NCI-H748 (cell line): ENCODE measurements around the gene STAT3.
"Not testable (repeated sequence)": the region's sequence is repeated elsewhere in the genome, so short reads cannot be mapped to it uniquely, and the experiment has no call there.

Experiments used
- DNase-seq: peaks from one replicate; lab custom pipeline; 2025; ENCODE audit not compliant: unreplicated experiment; lab: John Stamatoyannopoulos, UW

The STAT3 gene

GRCh38 chr17:42388381-42389134 lies at the start of gene STAT3:
STAT3 (minus strand) TSS chr17:42388442; CDS start chr17:42348516, 39,926 bp downstream.
- peak; percentile 99 for DNase-seq

- DNase-seq = no peak
Observed at GRCh38 chr17:42436391-42436790, 48.1 kb upstream of the STAT3 start.

GRCh38 chr17:42431758-42432161 lies 43.5 kb upstream of the STAT3 start:
- DNase-seq = no peak

DNA sequence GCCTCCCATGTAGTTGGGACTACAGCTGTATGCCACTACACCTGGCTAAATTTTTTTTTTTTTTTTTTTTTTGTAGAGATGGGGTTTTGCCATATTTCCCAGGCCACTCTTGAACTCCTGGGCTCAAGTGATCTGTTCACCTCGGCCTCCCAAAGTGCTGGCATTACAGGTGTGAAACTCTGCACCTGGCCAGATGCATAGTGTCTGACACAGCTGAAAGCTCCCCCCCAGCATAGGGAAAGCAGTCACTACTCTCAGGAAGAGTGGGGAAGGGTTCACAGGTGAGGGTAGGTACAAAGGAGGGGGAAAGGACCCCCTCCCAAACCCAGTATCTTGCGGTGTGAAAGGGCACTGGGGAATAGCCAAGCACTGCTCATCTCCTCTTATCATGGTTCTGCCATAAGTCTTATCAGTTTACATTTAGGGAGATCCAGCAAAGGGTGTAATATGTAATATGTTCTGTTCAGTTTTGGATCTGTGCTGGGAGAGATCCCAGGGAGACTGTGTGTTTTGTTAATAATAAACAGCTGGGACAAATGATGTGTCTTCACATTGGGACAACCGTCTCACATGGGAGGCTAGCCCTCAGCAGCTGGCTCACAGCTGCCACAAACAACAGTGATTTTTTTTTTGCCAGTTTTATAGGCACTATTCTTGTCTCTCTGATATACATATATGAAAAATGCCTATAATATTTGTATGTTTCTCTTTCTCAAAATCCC lies 41.6 kb upstream of the STAT3 start:
- no peak for DNase-seq

- peak; percentile 47 for DNase-seq
Observed at GRCh38 chr17:42428141-42428944, 40.1 kb upstream of the STAT3 start.

DNA sequence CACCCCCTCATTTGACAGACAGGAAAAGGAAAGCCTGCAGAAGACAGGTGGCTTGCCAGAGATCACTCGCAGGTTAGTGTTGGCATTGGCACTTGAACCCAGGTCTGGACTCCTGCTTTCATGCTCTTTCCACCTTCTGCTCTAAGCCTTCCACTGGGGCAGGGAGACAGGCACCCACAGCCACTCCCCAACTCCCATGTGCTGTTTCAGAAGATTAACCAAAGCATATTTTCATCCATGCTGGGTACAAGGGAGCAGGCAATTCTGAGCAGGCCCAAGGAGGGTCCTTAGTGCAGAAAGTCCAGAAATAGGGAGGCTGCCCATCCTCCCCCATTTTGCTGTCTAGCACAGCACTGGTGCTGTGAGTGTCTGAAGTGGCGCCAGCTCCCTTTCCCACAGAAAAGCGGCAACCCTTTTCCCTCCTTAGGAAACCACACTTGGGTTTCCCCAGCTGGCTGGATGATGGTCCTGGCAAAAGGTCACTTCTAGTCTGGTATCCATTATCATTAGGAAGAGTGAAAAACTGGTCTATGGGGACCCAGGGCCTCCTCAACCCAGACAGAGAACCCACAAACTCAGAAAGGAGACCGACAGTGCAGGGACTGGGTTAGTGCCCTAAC lies 36.9 kb upstream of the STAT3 start:
- no peak for DNase-seq

- no peak for DNase-seq
Observed at GRCh38 chr17:42423766-42424165, 35.5 kb upstream of the STAT3 start.

- DNase-seq = peak; percentile 39
Observed at GRCh38 chr17:42422958-42423712, 34.9 kb upstream of the STAT3 start, which contains the start of gene CAVIN1. CAVIN1 (minus strand) TSS chr17:42423256; CDS start chr17:42423097, 159 bp downstream.

- DNase-seq = peak; percentile 45
Observed at GRCh38 chr17:42422412-42422957, 34.2 kb upstream of the STAT3 start.

- no peak for DNase-seq
Observed at GRCh38 chr17:42421507-42422338, 33.5 kb upstream of the STAT3 start.

DNA sequence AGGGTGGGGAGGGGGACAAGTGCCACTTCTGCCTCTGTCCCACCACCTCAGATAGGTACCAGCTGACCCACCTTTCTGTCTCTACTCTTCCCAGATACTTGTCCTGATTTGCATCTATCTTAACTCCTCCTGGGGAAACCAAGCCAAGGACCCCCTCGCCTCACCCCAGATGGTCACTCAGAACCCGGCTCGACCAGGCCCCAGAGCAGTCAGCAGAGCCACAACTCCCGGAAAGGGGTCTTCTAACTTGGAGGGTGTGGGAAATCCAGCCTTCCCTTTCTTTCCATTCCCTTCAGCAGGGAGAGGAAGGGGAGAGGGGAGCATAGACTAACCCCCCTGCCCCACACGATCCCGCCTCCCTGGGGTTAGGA lies 32.9 kb upstream of the STAT3 start:
- DNase-seq = no peak

- not testable (repeated sequence) for DNase-seq
Observed at GRCh38 chr17:42417981-42418380, 29.7 kb upstream of the STAT3 start.

GRCh38 chr17:42414704-42415409 lies 26.6 kb upstream of the STAT3 start:
- DNase-seq = no peak

- DNase-seq = no peak
Observed at GRCh38 chr17:42413464-42414040, 25.3 kb upstream of the STAT3 start.

DNA sequence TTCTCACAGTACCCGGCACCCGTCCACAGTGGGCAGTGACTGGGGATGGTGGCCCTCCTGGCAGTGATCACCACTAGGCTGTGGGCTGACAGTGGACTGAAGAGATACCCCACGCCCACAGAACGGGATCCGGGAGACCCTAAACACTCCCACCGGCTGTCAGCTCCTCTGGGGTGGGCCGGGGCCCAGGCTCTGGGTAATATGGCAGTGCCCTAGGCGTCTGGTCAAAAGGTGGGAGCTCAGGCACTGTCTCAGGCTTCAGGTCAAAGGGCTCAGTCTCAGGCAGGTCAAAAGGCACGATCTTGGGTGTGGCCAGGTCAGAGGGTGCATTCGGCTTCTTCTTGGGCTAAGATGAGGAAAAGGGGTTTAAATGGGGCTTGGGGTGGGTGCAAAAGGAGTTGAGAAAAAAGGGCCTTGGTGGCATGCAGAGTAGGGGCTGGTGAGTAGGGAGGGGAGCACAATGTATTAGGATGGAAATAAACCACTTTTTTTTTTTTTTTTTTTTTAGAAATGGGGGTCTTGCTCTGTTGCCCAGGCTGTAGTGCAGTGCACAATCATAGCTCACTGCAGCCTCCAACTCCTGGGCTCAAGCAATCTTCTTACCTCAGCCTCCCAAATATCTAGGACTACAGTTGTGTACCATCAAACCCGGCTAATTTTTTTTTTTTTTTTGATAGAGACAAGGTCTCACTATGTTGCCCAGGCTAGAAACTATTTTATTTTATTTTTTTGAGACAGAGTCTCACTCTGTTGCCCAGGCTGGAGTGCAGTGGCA lies 23.9 kb upstream of the STAT3 start:
- no peak for DNase-seq

GRCh38 chr17:42411361-42411760 lies 23.1 kb upstream of the STAT3 start:
- no peak for DNase-seq

DNA sequence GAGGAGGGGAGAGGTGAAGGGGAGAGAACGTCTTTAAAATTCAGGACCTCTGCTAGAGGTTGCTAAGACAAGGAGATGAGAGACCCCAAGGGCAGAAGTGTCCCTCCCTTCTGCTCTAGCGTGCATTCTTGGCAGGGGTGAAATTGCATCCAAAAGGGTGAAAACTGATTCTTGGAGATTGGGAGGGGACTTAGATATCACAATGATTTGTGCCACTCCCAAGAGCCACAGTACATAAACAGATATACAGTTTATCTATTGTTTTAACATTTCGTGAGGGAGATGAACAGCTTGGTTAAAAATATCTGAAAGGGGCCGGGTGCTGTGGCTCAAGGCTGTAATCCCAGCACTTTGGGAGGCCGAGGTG lies 22.1 kb upstream of the STAT3 start:
- no peak for DNase-seq
